HG03095 (cell line): ENCODE data around the gene TFPI.

Source experiments
- ATAC-seq: cut with Tn5 transposase; IDR thresholded peaks from one replicate; pipeline ENCODE4 v1.9.1; 2021; ENCODE audit warnings: moderate library complexity; ENCODE audit not compliant: unreplicated experiment

TFPI gene

GRCh38 chr2:187506416-187506815 lies 47.8 kb downstream of the TFPI start:
- no peak for ATAC-seq

- ATAC-seq = no peak
Observed at GRCh38 chr2:187505065-187505672, 49.1 kb downstream of the TFPI start.

GRCh38 chr2:187504312-187504921 lies 49.8 kb downstream of the TFPI start:
- no peak for ATAC-seq

- no peak for ATAC-seq
Observed at GRCh38 chr2:187503700-187504099, 50.5 kb downstream of the TFPI start.

DNA sequence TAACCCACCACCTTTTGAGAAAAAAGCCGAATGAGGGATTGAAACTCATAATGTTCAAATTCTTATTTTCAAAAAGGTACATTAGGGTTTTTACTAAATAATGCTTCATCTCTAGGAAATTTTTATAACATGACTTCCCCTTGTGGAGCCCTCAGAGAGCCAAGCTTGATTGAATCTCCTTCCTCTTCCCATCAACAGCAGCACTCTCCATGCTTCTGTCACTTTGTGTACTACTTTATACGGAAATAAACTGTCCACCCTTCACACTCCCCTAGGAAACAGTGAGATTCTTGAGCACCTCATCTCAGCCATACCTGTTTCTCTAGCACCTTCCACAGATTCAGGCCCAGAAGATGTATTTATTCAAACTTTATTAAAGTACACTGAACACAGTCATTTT lies 51.8 kb downstream of the TFPI start:
- no peak for ATAC-seq

GRCh38 chr2:187500585-187501359 lies 53.5 kb downstream of the TFPI start:
- ATAC-seq = no peak

- peak; percentile 96 for ATAC-seq
Observed at GRCh38 chr2:187499941-187500532, 54.2 kb downstream of the TFPI start.

- no peak for ATAC-seq
Observed at GRCh38 chr2:187497858-187498463, 56.3 kb downstream of the TFPI start.

DNA sequence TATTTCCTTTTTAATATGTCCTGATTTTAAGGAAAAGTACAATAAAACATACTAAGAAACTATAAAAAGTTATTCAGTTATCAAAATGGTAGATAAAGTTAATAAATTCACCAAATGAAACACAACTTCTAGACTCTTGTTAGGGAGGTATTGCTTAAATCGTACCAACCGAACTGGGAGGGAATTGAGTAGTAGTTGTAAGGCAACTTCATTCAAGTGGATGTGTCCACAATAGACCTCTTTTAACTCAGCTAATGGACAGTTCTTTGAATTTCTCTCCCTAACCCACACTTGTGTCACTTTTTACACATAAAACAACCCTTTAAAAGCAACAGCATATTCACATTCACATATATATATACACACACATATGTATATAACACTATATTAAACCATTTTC lies 57.1 kb downstream of the TFPI start:
- no peak for ATAC-seq

DNA sequence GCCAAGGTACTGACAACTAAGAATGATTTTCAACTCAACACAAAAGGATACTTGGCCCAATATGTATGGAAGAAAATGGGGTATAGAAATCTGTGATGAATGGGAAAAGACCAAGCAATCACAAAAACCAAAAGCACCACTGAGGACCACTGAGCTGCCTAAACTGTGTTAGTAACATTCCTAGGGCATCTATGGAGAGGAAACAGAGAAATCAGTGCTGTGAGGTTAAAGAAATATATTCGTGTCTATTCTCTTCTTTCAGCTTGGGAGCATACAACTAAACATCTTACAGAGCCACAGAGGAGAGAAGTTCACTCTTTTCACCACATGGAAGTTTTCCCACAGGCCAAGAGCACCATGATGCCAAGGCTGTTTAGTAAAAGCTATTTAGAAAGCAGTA lies 58.9 kb downstream of the TFPI start:
- no peak for ATAC-seq

GRCh38 chr2:187493877-187494568 lies 60.2 kb downstream of the TFPI start:
- no peak for ATAC-seq

DNA sequence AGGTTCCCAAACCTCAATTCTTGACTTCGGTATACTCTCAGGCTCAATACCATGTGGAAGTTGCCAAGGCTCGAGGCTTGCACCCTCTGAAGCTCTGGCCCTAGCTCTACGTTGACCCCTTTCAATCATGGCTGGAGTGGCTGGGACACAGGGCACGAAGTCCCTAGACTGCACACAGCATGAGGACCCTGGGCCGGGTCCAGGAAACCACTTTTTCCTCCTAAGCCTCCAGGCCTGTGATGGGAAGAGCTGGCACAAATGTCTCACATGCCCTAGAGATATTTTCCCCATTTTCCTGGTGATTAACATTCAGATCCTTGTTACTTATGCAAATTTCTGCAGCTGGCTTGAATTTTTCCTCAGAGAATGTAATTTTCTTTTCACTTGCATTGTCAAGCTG lies 61.1 kb downstream of the TFPI start:
- no peak for ATAC-seq

DNA sequence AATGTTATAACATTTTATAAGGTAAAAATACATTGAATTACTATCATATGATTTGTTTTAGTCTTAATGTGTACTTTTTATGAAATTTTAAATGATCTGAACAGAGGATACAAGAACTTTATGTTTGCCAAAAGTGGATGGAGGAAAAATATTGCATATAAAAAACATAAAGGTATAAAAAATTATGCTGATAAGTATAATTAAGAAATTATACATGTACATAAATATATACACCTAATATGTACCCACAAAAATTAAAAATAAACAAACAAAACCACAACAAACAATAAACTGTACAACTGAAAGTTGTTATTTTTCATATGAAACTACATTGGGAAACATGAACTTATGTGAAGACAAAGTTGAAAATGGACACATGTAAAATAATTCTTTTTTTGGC lies 68.0 kb downstream of the TFPI start:
- ATAC-seq = no peak

DNA sequence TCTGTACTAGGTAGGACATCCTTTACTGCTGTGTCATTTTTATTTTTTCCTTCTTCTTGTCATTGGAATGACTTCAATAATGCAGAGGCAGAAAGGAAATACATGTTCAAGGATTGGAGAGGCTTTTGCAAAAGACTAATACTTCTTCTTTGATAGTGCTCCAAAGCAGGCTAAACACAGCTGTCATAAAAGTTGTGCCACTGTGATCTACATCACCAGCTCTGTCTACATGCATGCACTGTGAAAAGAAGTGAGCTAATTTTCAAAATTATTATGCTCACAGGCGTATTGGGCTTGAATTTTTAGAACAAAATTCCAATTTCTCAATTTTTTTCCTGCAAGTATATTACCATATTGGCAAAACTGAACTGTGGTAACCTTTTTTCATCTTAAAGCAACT lies 68.7 kb downstream of the TFPI start:
- no peak for ATAC-seq

GRCh38 chr2:187483537-187483936 lies 70.7 kb downstream of the TFPI start:
- ATAC-seq = no peak

GRCh38 chr2:187482796-187483195 lies 71.4 kb downstream of the TFPI start:
- peak; percentile 81 for ATAC-seq

DNA sequence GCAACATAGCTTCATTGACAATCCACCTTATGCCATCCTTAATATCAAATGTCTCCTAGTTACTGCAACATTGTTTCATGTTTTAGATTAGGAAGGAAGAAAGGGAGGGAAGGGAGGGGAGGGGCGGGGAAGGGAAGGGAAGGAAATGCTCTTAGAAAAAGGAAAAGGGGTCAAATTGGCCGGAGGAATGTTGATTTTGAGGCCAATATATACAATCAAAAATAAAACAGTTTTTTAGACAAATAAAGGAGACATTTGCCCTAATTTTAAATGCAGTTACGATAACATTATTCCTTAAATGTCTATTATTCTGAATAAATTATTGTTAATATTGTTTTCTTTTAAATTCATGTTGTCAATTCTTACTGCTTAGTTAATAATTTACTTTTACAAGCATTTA lies 72.7 kb downstream of the TFPI start:
- ATAC-seq = no peak

- ATAC-seq = no peak
Observed at GRCh38 chr2:187478719-187479118, 75.5 kb downstream of the TFPI start.

GRCh38 chr2:187477051-187477450 lies 77.2 kb downstream of the TFPI start:
- ATAC-seq = no peak

DNA sequence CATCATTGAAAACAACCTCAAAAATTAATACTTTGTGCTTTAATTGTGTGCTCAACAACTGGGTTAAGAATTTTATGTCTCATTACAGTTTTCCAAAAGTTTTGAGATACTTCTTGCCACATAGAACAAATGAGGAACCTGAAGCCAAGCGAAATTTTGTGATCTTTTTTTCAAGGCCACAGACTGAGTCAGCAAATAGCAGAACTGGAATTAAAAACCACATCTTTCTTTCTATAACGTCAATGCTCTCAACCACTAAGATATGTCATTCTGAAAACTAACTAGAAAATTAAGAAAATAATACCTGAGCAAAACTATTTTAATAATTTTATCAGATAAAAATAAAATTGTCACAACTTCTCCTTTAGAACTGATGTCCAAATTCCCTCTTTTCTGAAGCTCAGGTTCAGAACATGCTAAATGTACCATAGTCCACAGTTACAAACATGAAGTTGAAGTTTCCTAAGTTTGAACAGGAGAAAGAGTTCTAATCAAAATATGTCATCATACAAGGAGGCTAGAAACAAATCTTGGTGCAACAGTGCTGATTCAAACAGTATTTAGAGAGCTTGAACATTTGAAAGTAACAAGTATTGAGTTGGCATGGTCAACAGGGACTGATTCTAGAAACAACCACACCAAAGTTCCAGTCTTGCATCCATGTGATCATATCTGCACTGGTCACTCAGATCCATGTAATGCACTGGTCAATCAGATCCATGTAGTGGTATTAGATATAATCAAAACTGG lies 78.6 kb downstream of the TFPI start:
- ATAC-seq = peak; percentile 58
